Body of pancreas (tissue), 4 donors: ENCODE data around the gene PPP1R9A.

Experiments
- CTCF ChIP-seq, 7 experiments: fragments of 450-650 bp in 4 of 7; fragments of 200-600 bp in 3 of 7; sonication (generic) in 3 of 7; IDR thresholded peaks; one replicate each; pipeline ENCODE4 v1.5.1; 2016 to 2019; ENCODE audit warnings: antibody characterized with exemption in 7 of 7
- POLR2A ChIP-seq, 3 donors: fragments of 450-650 bp; IDR thresholded peaks; one replicate each; pipeline ENCODE4 v1.6.1; 2016; ENCODE audit warnings: antibody characterized with exemption in 3 of 3, mild to moderate bottlenecking in 2 of 3

- no peak for TF ChIP-seq POLR2A (IDR thresholded peaks at IDR 0.05)
- TF ChIP-seq CTCF (IDR thresholded peaks at IDR 0.05), result no peak
These were observed 139.9 kb downstream of the PPP1R9A start for GRCh38 chr7:95047291-95047690.
